GM12878 (cell line): ENCODE data around the gene AKR1C1. TPM values are rescaled to one million over a fixed set of nuclear protein-coding genes. Genes with fewer than 3 reads are reported as not detected.
"Not testable (repeated sequence)": the region's sequence is repeated elsewhere in the genome, so short reads cannot be mapped to it uniquely, and the experiment has no call there.

Source experiments
- ATAC-seq: fragments of 200-7000 bp; cut with Tn5 transposase; 3 replicates; pipeline ENCODE4 v1.9.1; 2020; ENCODE audit warnings: mild to moderate bottlenecking, moderate library complexity
- BruUV-seq: library from RNA; stranded (reverse); fragments of 400-500 nt; replicated peaks from 2 replicates; lab custom pipeline; 2021; lab: Mats Ljungman, UMichigan
- CTCF ChIA-PET: fragments of 300-600 bp; sonication (Branson Sonifier 250); formaldehyde crosslinking; extraction: SDS; loops from one replicate; lab custom pipeline; 2021; ENCODE audit warnings: inconsistent platforms; lab: Yijun Ruan, JAX
- POLR2A ChIA-PET: fragments of 350-600 bp; formaldehyde crosslinking; extraction: SDS; loops from one replicate; lab custom pipeline; 2021; ENCODE audit warnings: inconsistent platforms; lab: Charles Lee
- RAD21 ChIA-PET: fragments of 300-600 bp; sonication (Branson Sonifier 250); formaldehyde crosslinking; loops from one replicate; lab custom pipeline; 2023; ENCODE audit warnings: antibody characterized with exemption; ENCODE audit not compliant: unreplicated experiment; lab: Charles Lee
- SMC1A ChIA-PET: fragments of 300-600 bp; sonication (Branson Sonifier 250); formaldehyde crosslinking; loops from one replicate; lab custom pipeline; 2023; ENCODE audit not compliant: unreplicated experiment, uncharacterized antibody; lab: Charles Lee
- DNase-seq: peaks from one replicate; pipeline ENCODE4 v3.0.0-alpha.2; 2011; ENCODE audit warnings: low read depth, low spot score
- FAIRE-seq: peaks from 3 replicates; lab custom pipeline; 2011; peaks lifted over from hg19 to GRCh38; lab: Jason Lieb, UNC
- H2AFZ ChIP-seq: 2 replicates; pipeline ENCODE4 v1.6.0; 2011; ENCODE audit warnings: low read depth, low read length, control low read depth; ENCODE audit not compliant: control insufficient read depth
- H3K27ac ChIP-seq: 2 replicates; pipeline ENCODE4 v1.5.1; 2011; ENCODE audit warnings: control low read depth; ENCODE audit not compliant: control insufficient read depth, insufficient read depth
- H3K27me3 ChIP-seq, 2 experiments: replicated peaks in 1 of 2; 2 replicates each; pipeline versions ENCODE4 v1.6.0 to v1.6.1; 2011; ENCODE audit warnings: low read length in 1 of 2; ENCODE audit not compliant: control insufficient read depth in 2 of 2, insufficient read depth in 2 of 2
- H3K36me3 ChIP-seq, 2 experiments: 2 replicates each; pipeline ENCODE4 v1.5.1; 2011; ENCODE audit warnings: low read length in 1 of 2; ENCODE audit not compliant: control insufficient read depth in 2 of 2, insufficient read depth in 2 of 2
- H3K4me1 ChIP-seq: 2 replicates; pipeline ENCODE4 v1.6.1; 2011; ENCODE audit warnings: mild to moderate bottlenecking, low read length, moderate library complexity, mixed read lengths; ENCODE audit not compliant: control insufficient read depth, insufficient read depth
- H3K4me2 ChIP-seq: 2 replicates; pipeline ENCODE4 v1.6.0; 2011; ENCODE audit warnings: control low read depth; ENCODE audit not compliant: control insufficient read depth, insufficient read depth
- H3K4me3 ChIP-seq: fragments of 200-600 bp; sonication (generic); 2 replicates; pipeline ENCODE4 v1.5.1; 2016
- H3K79me2 ChIP-seq: 2 replicates; pipeline ENCODE4 v1.6.0; 2011; ENCODE audit warnings: low read length; ENCODE audit not compliant: control insufficient read depth, insufficient read depth
- H3K9ac ChIP-seq: 2 replicates; pipeline ENCODE4 v1.8.0; 2011; ENCODE audit warnings: low read length, control low read depth, mixed read lengths; ENCODE audit not compliant: control insufficient read depth, insufficient read depth
- H3K9me3 ChIP-seq: replicated peaks from 3 replicates; pipeline ENCODE4 v1.5.1; 2011; ENCODE audit warnings: mild to moderate bottlenecking, low read length; ENCODE audit not compliant: control insufficient read depth, insufficient read depth
- H4K20me1 ChIP-seq: 2 replicates; pipeline ENCODE4 v1.6.0; 2011; ENCODE audit not compliant: control insufficient read depth, insufficient read depth
- EZH2 ChIP-seq: IDR thresholded peaks from 2 replicates; pipeline ENCODE4 v1.6.1; 2012; ENCODE audit warnings: low read depth, mild to moderate bottlenecking, control low read depth, inconsistent platforms, low read length, borderline replicate concordance; ENCODE audit not compliant: control insufficient read depth
- HDAC2 ChIP-seq: fragments of 200-600 bp; sonication (generic); IDR thresholded peaks from 2 replicates; pipeline ENCODE4 v1.6.1; 2017
- TCF3 ChIP-seq: IDR thresholded peaks from 2 replicates; pipeline ENCODE4 v1.6.1; 2012; ENCODE audit warnings: low read depth, mild to moderate bottlenecking, low read length, borderline replicate concordance; ENCODE audit not compliant: insufficient read depth
- WGBS: methylation state at CpG from one replicate; pipeline ENCODE4 v1.1.6; 2016; ENCODE audit warnings: low lambda C conversion rate; ENCODE audit not compliant: insufficient replicate concordance, insufficient coverage; ENCODE audit errors: missing lambda C conversion rate; 5-methylcytosine and 5-hydroxymethylcytosine counted together
- in situ Hi-C: fragments of 300-500 bp; cut with MboI; formaldehyde crosslinking; loops from 9 replicates; pipeline ENCODE4 v1.14.3; 2018; ENCODE audit warnings: mixed read lengths
- intact Hi-C: fragments of 100-400 bp; cut with micrococcal nuclease; formaldehyde crosslinking; loops from one replicate; pipeline ENCODE4 v1.14.2; 2022; ENCODE audit not compliant: unreplicated experiment
- polyA plus RNA-seq, 11 experiments: library from polyadenylated mRNA; depleted of rRNA in 4 of 11; unstranded in 6 of 11; stranded (reverse) in 5 of 11; fragments of >200 nt; fragmentation: Nextera tagmentation in 4 of 11; fragmentation: Illumina TruSeq in 1 of 11; extraction: Ambion mirVana in 4 of 11; extraction: Trizol in 1 of 11; gene quantifications; 1 replicate in 1 of 11; 2 replicates in 10 of 11; pipeline versions ENCODE4 v1.2.1 to v1.2.3, GENCODE V29; 2011 to 2016; ENCODE audit warnings: inconsistent platforms in 2 of 11, missing spikeins in 2 of 11, low read depth in 1 of 11
- total RNA-seq, 4 experiments: library from RNA; depleted of rRNA in 3 of 4; stranded (reverse); fragments of >200 nt in 3 of 4; fragmentation: Illumina TruSeq in 1 of 4; extraction: Trizol in 1 of 4; gene quantifications; 2 replicates each; pipeline versions ENCODE4 v1.2.1 to v1.2.3, GENCODE V29; 2013 to 2021

The AKR1C1 gene
- total and polyA plus RNA-seq, 10 of the 15 experiments (the other 5 are each of a cell fraction or from before 2014, with no cell fraction given), result 0.05 to 1.2 (median 0.35) TPM; not detected in 6

GRCh38 chr10:5002013-5002727 is 39.0 kb downstream of the AKR1C1 start (continued):
- TF ChIP-seq EZH2 (no peak), HDAC2 (no peak), TCF3 (no peak)

- SMC1A ChIA-PET, result interaction anchor here (0.6 kb wide), 1 partner anchor 222 kb away, joined by 3 read pairs; no protein-coding TSS in a partner anchor
- H3K79me2 ChIP-seq, FAIRE-seq, H3K4me3 ChIP-seq, in situ Hi-C loops, H3K27ac ChIP-seq, H4K20me1 ChIP-seq, CTCF ChIA-PET, H3K36me3 ChIP-seq, H3K9me3 ChIP-seq, DNase-seq, ATAC-seq, RAD21 ChIA-PET, BruUV-seq, intact Hi-C loops, H3K9ac ChIP-seq, H3K4me2 ChIP-seq, H3K27me3 ChIP-seq, H2AFZ ChIP-seq, H3K4me1 ChIP-seq, POLR2A ChIA-PET: not testable (repeated sequence)
- WGBS, result 19% methylated on average over 8 of the region's 10 CpGs
Measured at GRCh38 chr10:5003127-5004029, 40.2 kb downstream of the AKR1C1 start, which contains the start of gene AKR1C2. AKR1C2 (minus strand) TSS chr10:5003857; CDS start chr10:5003835, 22 bp downstream.

- POLR2A ChIA-PET, H3K4me2 ChIP-seq, in situ Hi-C loops, H3K27ac ChIP-seq, H3K79me2 ChIP-seq, H3K27me3 ChIP-seq, H4K20me1 ChIP-seq, BruUV-seq, H2AFZ ChIP-seq, RAD21 ChIA-PET, H3K9me3 ChIP-seq, CTCF ChIA-PET, H3K4me1 ChIP-seq, H3K36me3 ChIP-seq, H3K4me3 ChIP-seq, ATAC-seq, intact Hi-C loops, FAIRE-seq, H3K9ac ChIP-seq, SMC1A ChIA-PET, DNase-seq: not testable (repeated sequence)
- WGBS, result 0% methylated on average over 1 of the region's 1 CpG
Measured at GRCh38 chr10:5004030-5004385, 40.8 kb downstream of the AKR1C1 start.

GRCh38 chr10:5004501-5004900 is 41.3 kb downstream of the AKR1C1 start:
- CTCF ChIA-PET, SMC1A ChIA-PET, H3K27ac ChIP-seq, BruUV-seq, H3K4me2 ChIP-seq, RAD21 ChIA-PET, H3K36me3 ChIP-seq, H2AFZ ChIP-seq, in situ Hi-C loops, H3K4me3 ChIP-seq, H3K27me3 ChIP-seq, DNase-seq, H3K4me1 ChIP-seq, intact Hi-C loops, H3K79me2 ChIP-seq, POLR2A ChIA-PET, H3K9me3 ChIP-seq, H4K20me1 ChIP-seq, FAIRE-seq, H3K9ac ChIP-seq, ATAC-seq: not testable (repeated sequence)
